ENCODE data around the gene TRMT61B. TPM values are rescaled to one million over a fixed set of nuclear protein-coding genes. Genes with fewer than 3 reads are reported as not detected.

Gene TRMT61B
- polyA plus RNA-seq, 2 donors, result 9.7 to 30.7 TPM

DNA sequence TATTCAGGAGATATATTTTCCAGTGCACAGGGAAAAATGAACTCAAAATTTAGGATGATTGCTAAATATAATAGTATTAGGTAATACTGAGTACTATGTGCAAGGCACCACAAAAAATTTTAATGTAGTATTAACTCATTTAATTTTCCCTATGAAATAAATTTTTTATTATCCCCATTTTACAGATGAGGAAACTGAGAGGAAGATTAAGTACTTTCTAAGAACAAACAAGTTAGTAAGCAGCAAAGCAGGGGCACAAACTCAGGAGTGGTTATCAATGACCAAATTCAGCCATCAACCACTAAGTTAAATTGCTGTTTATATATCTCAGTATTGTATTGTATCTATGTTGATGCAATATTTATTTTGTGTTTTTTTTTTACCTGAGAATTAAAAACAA, 45.2 kb downstream of the TRMT61B start:
- H3K36me3 ChIP-seq (ENCODE audit: control insufficient read depth in 2 of 2, insufficient read depth in 2 of 2, low read length in 1 of 2), result no peaks in the 10 kb centered on the region
- no peak overlapping the region for H3K4me3 ChIP-seq (ENCODE audit: low read depth in 1 of 2, low read length in 2 of 2)
- H3K27ac ChIP-seq (ENCODE audit: low read depth in 2 of 2, low read length in 1 of 2), result no peak overlapping the region
- H3K9me3 ChIP-seq (ENCODE audit: control insufficient read depth in 2 of 2, insufficient read depth in 1 of 2, low read depth in 1 of 2, low read length in 1 of 2), result no peaks in the 10 kb centered on the region
- H3K4me1 ChIP-seq (ENCODE audit: control insufficient read depth in 2 of 2, insufficient read depth in 2 of 2, low read length in 1 of 2), result no peaks in the 10 kb centered on the region
- H3K27me3 ChIP-seq (ENCODE audit: control insufficient read depth in 1 of 2, insufficient read depth in 2 of 2, low read length in 2 of 2), result no peaks in the 10 kb centered on the region

DNA sequence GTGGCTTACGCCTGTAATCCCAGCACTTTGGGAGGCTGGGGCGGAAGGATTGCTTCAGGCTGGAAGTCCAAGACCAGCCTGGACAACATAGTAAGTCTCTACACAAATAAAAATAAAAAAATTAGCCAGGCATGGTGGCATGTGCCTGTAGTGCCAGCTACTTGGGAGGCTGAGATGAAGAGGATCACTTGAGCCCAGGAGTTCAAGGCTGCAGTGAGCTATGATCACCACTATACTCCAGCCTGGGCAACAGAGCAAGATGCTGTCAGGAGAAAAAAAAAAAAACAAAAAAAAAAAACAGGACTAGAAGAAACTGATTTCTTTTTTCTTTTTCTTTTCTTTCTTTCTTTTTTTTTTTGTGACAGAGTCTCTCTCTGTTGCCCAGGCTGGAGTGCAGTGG, 45.9 kb downstream of the TRMT61B start:
- no peaks in the 10 kb centered on the region for H3K9me3 ChIP-seq (ENCODE audit: control insufficient read depth in 2 of 2, insufficient read depth in 1 of 2, low read depth in 1 of 2, low read length in 1 of 2)
- no peak overlapping the region for H3K4me3 ChIP-seq (ENCODE audit: low read depth in 1 of 2, low read length in 2 of 2)
- WGBS, 2 donors, result 90 to 100% methylated on average over 2 of the region's 2 CpGs
- no peaks in the 10 kb centered on the region for H3K4me1 ChIP-seq (ENCODE audit: control insufficient read depth in 2 of 2, insufficient read depth in 2 of 2, low read length in 1 of 2)
- H3K27ac ChIP-seq (ENCODE audit: low read depth in 2 of 2, low read length in 1 of 2), result no peak overlapping the region
- H3K27me3 ChIP-seq (ENCODE audit: control insufficient read depth in 1 of 2, insufficient read depth in 2 of 2, low read length in 2 of 2), result no peaks in the 10 kb centered on the region
- H3K36me3 ChIP-seq (ENCODE audit: control insufficient read depth in 2 of 2, insufficient read depth in 2 of 2, low read length in 1 of 2), result no peaks in the 10 kb centered on the region

DNA sequence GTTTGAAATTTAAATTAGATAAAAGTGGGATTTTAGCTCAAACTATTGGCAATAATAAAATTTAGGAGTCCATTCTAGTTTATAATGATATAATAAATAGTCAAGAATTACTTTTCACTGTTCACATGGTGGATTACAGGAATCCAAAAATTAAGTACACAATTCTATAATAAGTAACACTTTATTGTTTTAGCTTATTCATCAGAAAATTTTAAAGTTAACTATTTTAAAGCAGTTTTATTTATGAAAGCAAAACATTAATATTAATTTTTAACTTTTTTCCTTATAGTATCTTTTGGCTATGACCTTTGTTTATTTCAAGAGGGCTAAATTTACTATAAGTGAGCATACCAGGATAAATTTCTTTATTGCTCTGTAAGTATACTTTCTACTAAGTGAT, 48.1 kb downstream of the TRMT61B start:
- H3K4me1 ChIP-seq (ENCODE audit: control insufficient read depth in 2 of 2, insufficient read depth in 2 of 2, low read length in 1 of 2), result no peaks in the 10 kb centered on the region
- no peak overlapping the region for H3K4me3 ChIP-seq (ENCODE audit: low read depth in 1 of 2, low read length in 2 of 2)
- no peak overlapping the region for H3K27ac ChIP-seq (ENCODE audit: low read depth in 2 of 2, low read length in 1 of 2)
- no peaks in the 10 kb centered on the region for H3K36me3 ChIP-seq (ENCODE audit: control insufficient read depth in 2 of 2, insufficient read depth in 2 of 2, low read length in 1 of 2)
- no peaks in the 10 kb centered on the region for H3K27me3 ChIP-seq (ENCODE audit: control insufficient read depth in 1 of 2, insufficient read depth in 2 of 2, low read length in 2 of 2)
- H3K9me3 ChIP-seq (ENCODE audit: control insufficient read depth in 2 of 2, insufficient read depth in 1 of 2, low read depth in 1 of 2, low read length in 1 of 2), result no peaks in the 10 kb centered on the region

DNA sequence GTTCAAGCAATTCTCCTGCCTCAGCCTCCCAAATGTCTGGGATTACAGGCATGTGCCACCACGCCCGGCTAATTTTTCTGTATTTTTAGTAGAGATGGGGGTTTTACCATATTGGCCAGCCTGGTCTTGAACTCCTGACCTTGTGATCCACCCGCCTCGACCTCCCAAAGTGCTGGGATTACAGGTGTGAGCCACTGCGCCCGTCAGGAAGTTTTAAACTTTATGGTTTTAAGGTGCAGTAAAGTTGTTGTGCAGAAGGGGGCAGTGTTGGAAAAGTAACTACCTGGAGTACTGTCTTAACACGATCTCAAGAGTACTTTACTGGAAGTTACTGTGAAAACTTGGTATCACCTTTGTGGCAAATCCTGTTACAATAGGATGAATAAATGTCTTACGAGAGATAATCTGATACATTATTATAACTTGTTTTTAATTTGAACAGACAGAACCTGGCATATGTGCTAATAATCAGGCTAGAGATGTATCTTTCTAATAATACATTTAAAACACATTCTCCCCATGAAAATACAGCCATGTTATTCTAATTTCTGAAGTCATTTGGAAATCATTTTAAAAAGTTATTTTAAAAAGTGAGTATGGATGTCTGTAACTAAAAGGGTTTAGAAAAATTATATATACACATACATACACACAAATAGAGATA, 48.7 kb downstream of the TRMT61B start:
- Histone ChIP-seq H3K4me3 (ENCODE audit: low read depth in 1 of 2, low read length in 2 of 2) (no peak overlapping the region), H3K4me1 (ENCODE audit: control insufficient read depth in 2 of 2, insufficient read depth in 2 of 2, low read length in 1 of 2) (no peaks in the 10 kb centered on the region), H3K27me3 (ENCODE audit: control insufficient read depth in 1 of 2, insufficient read depth in 2 of 2, low read length in 2 of 2) (no peaks in the 10 kb centered on the region), H3K36me3 (ENCODE audit: control insufficient read depth in 2 of 2, insufficient read depth in 2 of 2, low read length in 1 of 2) (no peaks in the 10 kb centered on the region), H3K27ac (ENCODE audit: low read depth in 2 of 2, low read length in 1 of 2) (no peak overlapping the region), H3K9me3 (ENCODE audit: control insufficient read depth in 2 of 2, insufficient read depth in 1 of 2, low read depth in 1 of 2, low read length in 1 of 2) (no peaks in the 10 kb centered on the region)
- 6 to 7% methylated on average over 8 of the region's 8 CpGs for WGBS, 2 donors

DNA sequence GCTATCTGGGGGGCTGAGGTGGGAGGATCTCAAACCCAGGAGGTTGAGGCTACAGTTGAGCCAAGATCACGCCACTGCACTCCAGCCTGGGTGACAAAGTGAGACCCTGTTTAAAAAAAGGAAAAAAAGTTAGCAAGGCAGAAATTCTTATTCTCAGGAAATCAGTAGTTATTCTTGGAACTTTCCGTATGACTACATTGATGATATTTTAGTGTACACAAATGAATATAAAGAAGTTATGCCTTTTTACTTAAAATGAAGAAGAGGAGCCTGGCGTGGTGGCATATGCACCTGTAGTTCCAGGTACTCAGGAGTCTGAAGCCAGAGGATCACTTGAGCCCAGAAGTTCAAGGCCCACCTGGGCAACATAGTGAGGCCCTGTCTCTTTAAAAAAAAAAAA, 52.1 kb downstream of the TRMT61B start:
- WGBS, 2 donors, result 85 to 88% methylated on average over 3 of the region's 3 CpGs
- H3K27ac ChIP-seq (ENCODE audit: low read depth in 2 of 2, low read length in 1 of 2), result no peak overlapping the region
- no peaks in the 10 kb centered on the region for H3K27me3 ChIP-seq (ENCODE audit: control insufficient read depth in 1 of 2, insufficient read depth in 2 of 2, low read length in 2 of 2)
- no peaks in the 10 kb centered on the region for H3K9me3 ChIP-seq (ENCODE audit: control insufficient read depth in 2 of 2, insufficient read depth in 1 of 2, low read depth in 1 of 2, low read length in 1 of 2)
- no peaks in the 10 kb centered on the region for H3K4me1 ChIP-seq (ENCODE audit: control insufficient read depth in 2 of 2, insufficient read depth in 2 of 2, low read length in 1 of 2)
- H3K4me3 ChIP-seq (ENCODE audit: low read depth in 1 of 2, low read length in 2 of 2), result no peak overlapping the region
- no peaks in the 10 kb centered on the region for H3K36me3 ChIP-seq (ENCODE audit: control insufficient read depth in 2 of 2, insufficient read depth in 2 of 2, low read length in 1 of 2)

DNA sequence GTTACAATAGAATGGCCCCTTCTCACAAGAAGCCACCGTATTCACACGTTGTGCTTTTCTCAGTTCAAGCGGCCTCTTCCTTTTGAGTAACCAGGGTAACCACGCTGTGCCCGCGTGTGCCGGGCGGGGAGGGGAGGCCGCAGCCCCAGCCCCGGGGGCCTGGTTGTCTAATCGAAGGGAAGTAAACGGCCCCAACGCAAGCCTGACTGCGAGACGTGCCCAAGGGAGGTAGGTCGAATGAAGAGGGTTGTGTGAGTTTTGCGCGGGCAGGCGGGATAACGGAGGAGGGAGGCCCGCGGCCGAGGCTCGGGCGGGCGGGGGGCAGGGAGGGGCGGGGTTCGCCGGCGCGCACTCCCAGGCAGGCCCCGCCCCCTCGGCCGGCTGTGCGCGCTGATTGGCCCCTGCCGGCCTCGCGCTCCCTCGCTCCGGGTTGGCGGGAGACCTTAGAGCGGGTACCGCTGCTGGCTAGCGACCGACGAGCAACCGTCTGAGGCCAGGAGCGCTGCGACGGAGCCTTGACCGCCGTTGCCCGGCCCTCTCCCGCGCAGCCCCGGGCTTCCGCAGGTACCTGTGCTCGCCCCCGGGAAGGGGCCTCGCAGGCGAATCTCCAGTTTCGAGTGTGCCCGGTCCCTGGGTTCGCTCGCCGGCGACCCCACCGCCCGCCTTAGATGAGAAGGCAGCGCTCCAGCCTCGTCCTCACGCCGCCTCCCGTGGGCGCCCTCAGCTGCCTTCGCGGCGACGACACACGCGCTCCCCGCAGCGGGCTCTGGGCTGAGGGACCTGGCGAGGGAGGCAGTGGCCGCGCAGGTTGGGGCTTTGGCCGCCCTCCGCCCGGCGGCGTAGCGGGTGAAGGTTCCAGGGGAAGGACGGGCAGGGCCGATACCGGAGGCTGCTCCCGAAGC, 59.5 kb downstream of the TRMT61B start, which contains the start of gene SPDYA:
Gene SPDYA, plus strand, starts transcription at position 451 of the 902 bp plus-strand sequence. CDS start 5,181 bp downstream, outside the sequence.
- Histone ChIP-seq H3K27me3 (ENCODE audit: control insufficient read depth in 1 of 2, insufficient read depth in 2 of 2, low read length in 2 of 2) (no peaks in the 10 kb centered on the region), H3K4me3 (ENCODE audit: low read depth in 1 of 2, low read length in 2 of 2) (peak within 1 kb of the TSS; percentile 39 to 42), H3K36me3 (ENCODE audit: control insufficient read depth in 2 of 2, insufficient read depth in 2 of 2, low read length in 1 of 2) (no peaks in the 10 kb centered on the region), H3K4me1 (ENCODE audit: control insufficient read depth in 2 of 2, insufficient read depth in 2 of 2, low read length in 1 of 2) (peaks cover 4 to 6% of the 10 kb centered on the region in 2 donors), H3K9me3 (ENCODE audit: control insufficient read depth in 2 of 2, insufficient read depth in 1 of 2, low read depth in 1 of 2, low read length in 1 of 2) (no peaks in the 10 kb centered on the region), H3K27ac (ENCODE audit: low read depth in 2 of 2, low read length in 1 of 2) (peak within 1 kb of the TSS in 1 of 2 donors; percentile 16)
- 5% methylated on average over 80 to 97 of the region's 97 CpGs for WGBS, 2 donors

DNA sequence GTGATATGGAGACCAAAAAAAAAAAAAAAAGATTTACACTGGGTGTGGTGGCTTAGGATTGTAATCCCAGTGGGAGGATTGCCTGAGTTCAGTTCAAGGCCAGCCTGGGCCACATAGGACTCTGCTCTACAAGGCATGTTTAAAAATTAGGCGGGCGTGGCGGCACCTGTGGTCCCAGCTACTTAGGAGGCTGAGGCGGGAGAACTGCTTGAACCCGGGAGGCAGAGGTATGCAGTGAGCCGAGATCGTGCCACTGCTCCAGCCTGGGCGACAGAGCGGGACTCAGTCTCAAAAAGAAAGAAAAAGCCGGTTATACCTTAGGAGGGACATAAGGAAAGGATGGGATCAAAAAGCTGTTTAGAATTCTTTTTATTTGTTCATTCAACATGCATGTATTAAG, 60.2 kb downstream of the TRMT61B start:
- Histone ChIP-seq H3K27me3 (ENCODE audit: control insufficient read depth in 1 of 2, insufficient read depth in 2 of 2, low read length in 2 of 2) (no peaks in the 10 kb centered on the region), H3K4me3 (ENCODE audit: low read depth in 1 of 2, low read length in 2 of 2) (peak overlapping the region in 1 of 2 donors; percentile 42), H3K9me3 (ENCODE audit: control insufficient read depth in 2 of 2, insufficient read depth in 1 of 2, low read depth in 1 of 2, low read length in 1 of 2) (no peaks in the 10 kb centered on the region), H3K27ac (ENCODE audit: low read depth in 2 of 2, low read length in 1 of 2) (no peak overlapping the region), H3K36me3 (ENCODE audit: control insufficient read depth in 2 of 2, insufficient read depth in 2 of 2, low read length in 1 of 2) (peaks cover 0 to 3% of the 10 kb centered on the region in 2 donors), H3K4me1 (ENCODE audit: control insufficient read depth in 2 of 2, insufficient read depth in 2 of 2, low read length in 1 of 2) (peaks cover 4 to 6% of the 10 kb centered on the region in 2 donors)
- 69 to 75% methylated on average over 10 of the region's 10 CpGs for WGBS, 2 donors

DNA sequence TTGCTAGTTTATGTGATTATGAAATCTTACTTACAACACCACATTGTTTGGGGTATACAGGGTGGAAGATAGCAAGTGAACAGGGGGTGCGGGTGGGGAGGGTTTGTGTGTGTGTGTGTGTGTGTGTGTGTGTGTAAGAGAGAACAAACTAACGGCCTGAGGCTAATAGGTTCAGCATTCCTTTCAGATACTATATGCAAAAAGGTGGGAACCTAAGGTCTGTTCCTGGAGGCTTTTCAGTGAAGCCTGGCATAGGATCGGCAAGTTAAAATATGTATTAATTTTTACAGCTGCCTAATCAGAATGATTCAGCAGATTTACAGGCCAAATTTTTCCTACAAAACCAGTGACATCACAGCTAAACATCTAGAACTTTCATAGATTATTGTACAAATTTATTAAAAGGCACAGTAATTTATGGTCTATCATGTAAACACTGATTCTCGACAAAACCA, 67.1 kb downstream of the TRMT61B start:
- Histone ChIP-seq H3K36me3 (ENCODE audit: control insufficient read depth in 2 of 2, insufficient read depth in 2 of 2, low read length in 1 of 2) (peaks cover 0 to 3% of the 10 kb centered on the region in 2 donors), H3K4me3 (ENCODE audit: low read depth in 1 of 2, low read length in 2 of 2) (no peak overlapping the region), H3K27ac (ENCODE audit: low read depth in 2 of 2, low read length in 1 of 2) (no peak overlapping the region), H3K9me3 (ENCODE audit: control insufficient read depth in 2 of 2, insufficient read depth in 1 of 2, low read depth in 1 of 2, low read length in 1 of 2) (no peaks in the 10 kb centered on the region), H3K27me3 (ENCODE audit: control insufficient read depth in 1 of 2, insufficient read depth in 2 of 2, low read length in 2 of 2) (no peaks in the 10 kb centered on the region), H3K4me1 (ENCODE audit: control insufficient read depth in 2 of 2, insufficient read depth in 2 of 2, low read length in 1 of 2) (no peaks in the 10 kb centered on the region)
- WGBS, 2 donors, result 36 to 55% methylated on average over 4 of the region's 4 CpGs

DNA sequence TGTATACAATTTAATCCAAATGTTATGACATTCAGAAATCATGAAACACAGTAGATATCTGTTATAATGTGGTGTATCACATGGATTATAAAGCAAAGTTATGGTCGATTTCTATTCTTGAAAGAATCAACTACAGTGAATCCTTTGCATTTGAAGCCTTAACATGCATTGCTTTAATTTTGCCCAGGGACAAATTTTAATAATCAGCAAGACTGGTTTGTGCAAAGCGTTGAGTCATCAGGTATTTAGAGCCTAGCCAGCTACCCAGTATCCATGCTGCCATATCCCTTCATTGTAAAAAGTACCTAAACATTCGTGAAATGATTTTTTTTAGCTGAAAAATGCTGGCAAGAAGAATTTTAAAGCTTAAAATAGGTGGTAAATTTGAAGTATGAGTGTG, 68.4 kb downstream of the TRMT61B start:
- H3K27me3 ChIP-seq (ENCODE audit: control insufficient read depth in 1 of 2, insufficient read depth in 2 of 2, low read length in 2 of 2), result no peaks in the 10 kb centered on the region
- no peak overlapping the region for H3K27ac ChIP-seq (ENCODE audit: low read depth in 2 of 2, low read length in 1 of 2)
- no peaks in the 10 kb centered on the region for H3K9me3 ChIP-seq (ENCODE audit: control insufficient read depth in 2 of 2, insufficient read depth in 1 of 2, low read depth in 1 of 2, low read length in 1 of 2)
- no peak overlapping the region for H3K4me3 ChIP-seq (ENCODE audit: low read depth in 1 of 2, low read length in 2 of 2)
- peaks cover 0 to 3% of the 10 kb centered on the region in 2 donors for H3K36me3 ChIP-seq (ENCODE audit: control insufficient read depth in 2 of 2, insufficient read depth in 2 of 2, low read length in 1 of 2)
- H3K4me1 ChIP-seq (ENCODE audit: control insufficient read depth in 2 of 2, insufficient read depth in 2 of 2, low read length in 1 of 2), result no peaks in the 10 kb centered on the region
- WGBS, 2 donors, result 50 to 78% methylated on average over 3 of the region's 3 CpGs
